ENCODE data around the gene ANK2. TPM values are rescaled to one million over a fixed set of nuclear protein-coding genes. Genes with fewer than 3 reads are reported as not detected.

The ANK2 gene
- total RNA-seq, 1 donor from 2014 or later = 1,513 TPM

GRCh38 chr4:113116414-113117357 is 67.2 kb downstream of the ANK2 start:
- Mint-ChIP-seq H3K27ac (ENCODE audit: unreplicated experiment) (peak overlapping the region; percentile 24), H3K36me3 (ENCODE audit: unreplicated experiment) (no peaks in the 10 kb centered on the region), H3K4me3 (ENCODE audit: unreplicated experiment) (peak overlapping the region; percentile 47), H3K27me3 (ENCODE audit: unreplicated experiment) (no peaks in the 10 kb centered on the region), H3K4me1 (ENCODE audit: low read depth, unreplicated experiment) (peaks cover 50% of the 10 kb centered on the region), H3K9me3 (ENCODE audit: unreplicated experiment) (no peaks in the 10 kb centered on the region)
- TF ChIP-seq CTCF (IDR thresholded peaks at IDR 0.05; ENCODE audit: partially characterized antibody, unreplicated experiment) = no peak
- DNase-seq = no peak

- Mint-ChIP-seq H3K36me3 (ENCODE audit: unreplicated experiment) (no peaks in the 10 kb centered on the region), H3K27me3 (ENCODE audit: unreplicated experiment) (no peaks in the 10 kb centered on the region), H3K4me3 (ENCODE audit: unreplicated experiment) (peak overlapping the region; percentile 22), H3K4me1 (ENCODE audit: low read depth, unreplicated experiment) (peaks cover 45% of the 10 kb centered on the region), H3K27ac (ENCODE audit: unreplicated experiment) (peak overlapping the region; percentile 1), H3K9me3 (ENCODE audit: unreplicated experiment) (no peaks in the 10 kb centered on the region)
- TF ChIP-seq CTCF (IDR thresholded peaks at IDR 0.05; ENCODE audit: partially characterized antibody, unreplicated experiment) = no peak
- no peak for DNase-seq
These were observed 67.9 kb downstream of the ANK2 start for GRCh38 chr4:113117358-113117702.

- no peak overlapping the region for H3K27ac Mint-ChIP-seq (ENCODE audit: unreplicated experiment)
- no peaks in the 10 kb centered on the region for H3K36me3 Mint-ChIP-seq (ENCODE audit: unreplicated experiment)
- no peak for TF ChIP-seq CTCF (IDR thresholded peaks at IDR 0.05; ENCODE audit: partially characterized antibody, unreplicated experiment)
- no peak overlapping the region for H3K4me3 Mint-ChIP-seq (ENCODE audit: unreplicated experiment)
- H3K9me3 Mint-ChIP-seq (ENCODE audit: unreplicated experiment) = peaks cover 2% of the 10 kb centered on the region
- no peak for DNase-seq
- peaks cover 27% of the 10 kb centered on the region for H3K4me1 Mint-ChIP-seq (ENCODE audit: low read depth, unreplicated experiment)
- H3K27me3 Mint-ChIP-seq (ENCODE audit: unreplicated experiment) = peaks cover 3% of the 10 kb centered on the region
These were observed 72.6 kb downstream of the ANK2 start for GRCh38 chr4:113122066-113122465.

- H3K27ac Mint-ChIP-seq (ENCODE audit: unreplicated experiment) = peak overlapping the region; percentile 95
- H3K9me3 Mint-ChIP-seq (ENCODE audit: unreplicated experiment) = peaks cover 9% of the 10 kb centered on the region
- no peaks in the 10 kb centered on the region for H3K36me3 Mint-ChIP-seq (ENCODE audit: unreplicated experiment)
- H3K4me1 Mint-ChIP-seq (ENCODE audit: low read depth, unreplicated experiment) = peaks cover 24% of the 10 kb centered on the region
- no peak for TF ChIP-seq CTCF (IDR thresholded peaks at IDR 0.05; ENCODE audit: partially characterized antibody, unreplicated experiment)
- no peak for DNase-seq
- H3K27me3 Mint-ChIP-seq (ENCODE audit: unreplicated experiment) = peaks cover 5% of the 10 kb centered on the region
- H3K4me3 Mint-ChIP-seq (ENCODE audit: unreplicated experiment) = no peak overlapping the region
These were observed 76.0 kb downstream of the ANK2 start for GRCh38 chr4:113125418-113125817.

- DNase-seq = no peak
- H3K27ac Mint-ChIP-seq (ENCODE audit: unreplicated experiment) = no peak overlapping the region
- H3K4me3 Mint-ChIP-seq (ENCODE audit: unreplicated experiment) = no peak overlapping the region
These were observed 81.7 kb downstream of the ANK2 start for GRCh38 chr4:113131136-113131535.

More at GRCh38 chr4:113131136-113131535, 81.7 kb downstream of the ANK2 start:
- Mint-ChIP-seq H3K36me3 (ENCODE audit: unreplicated experiment) (no peaks in the 10 kb centered on the region), H3K4me1 (ENCODE audit: low read depth, unreplicated experiment) (peaks cover 14% of the 10 kb centered on the region), H3K9me3 (ENCODE audit: unreplicated experiment) (peaks cover 12% of the 10 kb centered on the region), H3K27me3 (ENCODE audit: unreplicated experiment) (peaks cover 10% of the 10 kb centered on the region)
- no peak for TF ChIP-seq CTCF (IDR thresholded peaks at IDR 0.05; ENCODE audit: partially characterized antibody, unreplicated experiment)

Measured in glutamatergic neuron (in vitro differentiated cells).